ENCODE results near the gene PDLIM5.

Gene PDLIM5

GRCh38 chr4:94413085-94413840 is 38.5 kb upstream of the PDLIM5 start:
- H3K9me3 ChIP-seq (ENCODE audit: insufficient read depth, low read depth, low read length): no peaks in the 10 kb centered on the region
- no peak overlapping the region for H2AFZ ChIP-seq (ENCODE audit: low read length)
- H3K9ac ChIP-seq (ENCODE audit: low read depth, low read length, poor library complexity, severe bottlenecking): no peak overlapping the region
- H3F3A ChIP-seq (ENCODE audit: low read depth): no peaks in the 10 kb centered on the region
- H3K4me3 ChIP-seq (ENCODE audit: low read length, poor library complexity, severe bottlenecking): no peak overlapping the region
- H3K79me2 ChIP-seq (ENCODE audit: insufficient read depth, low read length): no peaks in the 10 kb centered on the region
- H3K4me2 ChIP-seq (ENCODE audit: low read depth, low read length, poor library complexity, severe bottlenecking): no peak overlapping the region
- H3K36me3 ChIP-seq (ENCODE audit: insufficient read depth, low read length): no peaks in the 10 kb centered on the region
- TF ChIP-seq CTCF (conservative IDR thresholded peaks at IDR 0.05; ENCODE audit: low read length) (no peak), EZH2phosphoT487 (IDR thresholded peaks at IDR 0.05; ENCODE audit: borderline replicate concordance) (no peak)
- H3K9me2 ChIP-seq (replicated peaks; ENCODE audit: low read depth, low read length): no peaks in the 10 kb centered on the region
- no peaks in the 10 kb centered on the region for H4K20me1 ChIP-seq (ENCODE audit: insufficient read depth, low read length, poor library complexity, severe bottlenecking)
- no peaks in the 10 kb centered on the region for H3K4me1 ChIP-seq (ENCODE audit: insufficient read depth, low read length, poor library complexity, severe bottlenecking)
- no peaks in the 10 kb centered on the region for H3K27me3 ChIP-seq (ENCODE audit: insufficient read depth, low read length, poor library complexity, severe bottlenecking)

GRCh38 chr4:94414907-94415306 is 36.8 kb upstream of the PDLIM5 start:
- Histone ChIP-seq H4K20me1 (ENCODE audit: insufficient read depth, low read length, poor library complexity, severe bottlenecking) (no peaks in the 10 kb centered on the region), H3K4me2 (ENCODE audit: low read depth, low read length, poor library complexity, severe bottlenecking) (no peak overlapping the region), H3K79me2 (ENCODE audit: insufficient read depth, low read length) (no peaks in the 10 kb centered on the region), H3K9me3 (ENCODE audit: insufficient read depth, low read depth, low read length) (no peaks in the 10 kb centered on the region), H3K9ac (ENCODE audit: low read depth, low read length, poor library complexity, severe bottlenecking) (no peak overlapping the region), H3F3A (ENCODE audit: low read depth) (no peaks in the 10 kb centered on the region), H3K4me1 (ENCODE audit: insufficient read depth, low read length, poor library complexity, severe bottlenecking) (no peaks in the 10 kb centered on the region), H3K36me3 (ENCODE audit: insufficient read depth, low read length) (no peaks in the 10 kb centered on the region), H3K4me3 (ENCODE audit: low read length, poor library complexity, severe bottlenecking) (no peak overlapping the region), H2AFZ (ENCODE audit: low read length) (no peak overlapping the region), H3K27me3 (ENCODE audit: insufficient read depth, low read length, poor library complexity, severe bottlenecking) (no peaks in the 10 kb centered on the region), H3K9me2 (replicated peaks; ENCODE audit: low read depth, low read length) (no peaks in the 10 kb centered on the region)
- no peak for TF ChIP-seq CTCF (conservative IDR thresholded peaks at IDR 0.05; ENCODE audit: low read length)
- TF ChIP-seq EZH2phosphoT487 (IDR thresholded peaks at IDR 0.05; ENCODE audit: borderline replicate concordance): no peak

GRCh38 chr4:94415448-94415847 is 36.3 kb upstream of the PDLIM5 start:
- H3K4me3 ChIP-seq (ENCODE audit: low read length, poor library complexity, severe bottlenecking): no peak overlapping the region
- no peaks in the 10 kb centered on the region for H3K36me3 ChIP-seq (ENCODE audit: insufficient read depth, low read length)
- H3K9me3 ChIP-seq (ENCODE audit: insufficient read depth, low read depth, low read length): no peaks in the 10 kb centered on the region
- no peak overlapping the region for H3K9ac ChIP-seq (ENCODE audit: low read depth, low read length, poor library complexity, severe bottlenecking)
- no peak overlapping the region for H3K4me2 ChIP-seq (ENCODE audit: low read depth, low read length, poor library complexity, severe bottlenecking)
- H3K27me3 ChIP-seq (ENCODE audit: insufficient read depth, low read length, poor library complexity, severe bottlenecking): no peaks in the 10 kb centered on the region
- peaks cover 3% of the 10 kb centered on the region for H3K4me1 ChIP-seq (ENCODE audit: insufficient read depth, low read length, poor library complexity, severe bottlenecking)
- no peaks in the 10 kb centered on the region for H3K9me2 ChIP-seq (replicated peaks; ENCODE audit: low read depth, low read length)
- H2AFZ ChIP-seq (ENCODE audit: low read length): no peak overlapping the region
- no peaks in the 10 kb centered on the region for H4K20me1 ChIP-seq (ENCODE audit: insufficient read depth, low read length, poor library complexity, severe bottlenecking)
- no peaks in the 10 kb centered on the region for H3F3A ChIP-seq (ENCODE audit: low read depth)
- no peaks in the 10 kb centered on the region for H3K79me2 ChIP-seq (ENCODE audit: insufficient read depth, low read length)
- TF ChIP-seq CTCF (conservative IDR thresholded peaks at IDR 0.05; ENCODE audit: low read length): no peak
- no peak for TF ChIP-seq EZH2phosphoT487 (IDR thresholded peaks at IDR 0.05; ENCODE audit: borderline replicate concordance)
